ENCODE results near the gene OGDH. TPM values are rescaled to one million over a fixed set of nuclear protein-coding genes. Genes with fewer than 3 reads are reported as not detected.

The OGDH gene
- total RNA-seq, 1 donor from 2014 or later: 68.0 TPM

- no peak for DNase-seq (ENCODE audit: extremely low spot score, unreplicated experiment)
- Mint-ChIP-seq H3K27ac (ENCODE audit: unreplicated experiment) (peak overlapping the region; percentile 59), H3K4me1 (ENCODE audit: unreplicated experiment) (peaks cover 69% of the 10 kb centered on the region), H3K4me3 (ENCODE audit: unreplicated experiment) (no peak overlapping the region), H3K36me3 (ENCODE audit: unreplicated experiment) (peaks cover 3% of the 10 kb centered on the region), H3K9me3 (ENCODE audit: unreplicated experiment) (no peaks in the 10 kb centered on the region), H3K27me3 (ENCODE audit: unreplicated experiment) (no peaks in the 10 kb centered on the region)
- TF ChIP-seq CTCF (IDR thresholded peaks at IDR 0.05): no peak
These were observed 28.6 kb downstream of the OGDH start for GRCh38 chr7:44634839-44635591.

GRCh38 chr7:44636041-44636584 lies 29.7 kb downstream of the OGDH start:
- Mint-ChIP-seq H3K27ac (ENCODE audit: unreplicated experiment) (no peak overlapping the region), H3K27me3 (ENCODE audit: unreplicated experiment) (no peaks in the 10 kb centered on the region), H3K4me3 (ENCODE audit: unreplicated experiment) (no peak overlapping the region), H3K36me3 (ENCODE audit: unreplicated experiment) (peaks cover 3% of the 10 kb centered on the region), H3K9me3 (ENCODE audit: unreplicated experiment) (no peaks in the 10 kb centered on the region), H3K4me1 (ENCODE audit: unreplicated experiment) (peaks cover 67% of the 10 kb centered on the region)
- TF ChIP-seq CTCF (IDR thresholded peaks at IDR 0.05): no peak
- DNase-seq (ENCODE audit: extremely low spot score, unreplicated experiment): no peak

- H3K36me3 Mint-ChIP-seq (ENCODE audit: unreplicated experiment): peaks cover 3% of the 10 kb centered on the region
- no peak for DNase-seq (ENCODE audit: extremely low spot score, unreplicated experiment)
- TF ChIP-seq CTCF (IDR thresholded peaks at IDR 0.05): no peak
- no peak overlapping the region for H3K4me3 Mint-ChIP-seq (ENCODE audit: unreplicated experiment)
- no peaks in the 10 kb centered on the region for H3K27me3 Mint-ChIP-seq (ENCODE audit: unreplicated experiment)
- peaks cover 59% of the 10 kb centered on the region for H3K4me1 Mint-ChIP-seq (ENCODE audit: unreplicated experiment)
- no peak overlapping the region for H3K27ac Mint-ChIP-seq (ENCODE audit: unreplicated experiment)
- H3K9me3 Mint-ChIP-seq (ENCODE audit: unreplicated experiment): no peaks in the 10 kb centered on the region
These were observed 30.5 kb downstream of the OGDH start for GRCh38 chr7:44636926-44637325.

GRCh38 chr7:44637788-44638594 lies 31.6 kb downstream of the OGDH start:
- H3K4me3 Mint-ChIP-seq (ENCODE audit: unreplicated experiment): peak overlapping the region; percentile 36
- H3K27ac Mint-ChIP-seq (ENCODE audit: unreplicated experiment): peak overlapping the region; percentile 97

More at GRCh38 chr7:44637788-44638594, 31.6 kb downstream of the OGDH start:
- H3K4me1 Mint-ChIP-seq (ENCODE audit: unreplicated experiment): peaks cover 53% of the 10 kb centered on the region
- H3K27me3 Mint-ChIP-seq (ENCODE audit: unreplicated experiment): no peaks in the 10 kb centered on the region
- TF ChIP-seq CTCF (IDR thresholded peaks at IDR 0.05): no peak
- no peaks in the 10 kb centered on the region for H3K9me3 Mint-ChIP-seq (ENCODE audit: unreplicated experiment)
- peak; percentile 42 for DNase-seq (ENCODE audit: extremely low spot score, unreplicated experiment)
- peaks cover 3% of the 10 kb centered on the region for H3K36me3 Mint-ChIP-seq (ENCODE audit: unreplicated experiment)
